MCF 10A (cell line): ENCODE measurements around the gene SPIC. TPM values are rescaled to one million over a fixed set of nuclear protein-coding genes. Genes with fewer than 3 reads are reported as not detected.

ENCODE experiments used
- BruUV-seq: library from RNA; stranded (reverse); fragments of 400-500 nt; replicated peaks from 2 replicates; lab custom pipeline; 2021; lab: Mats Ljungman, UMichigan
- CTCF ChIA-PET: fragments of 300-600 bp; sonication (Branson Sonifier 250); formaldehyde crosslinking; extraction: SDS; loops from one replicate; lab custom pipeline; 2021; ENCODE audit warnings: antibody characterized with exemption, inconsistent platforms; lab: Yijun Ruan, JAX
- POLR2A ChIA-PET: fragments of 300-600, 350-650 bp; sonication (Branson Sonifier 250); formaldehyde crosslinking; extraction: SDS; loops from one replicate; lab custom pipeline; 2020; ENCODE audit warnings: antibody characterized with exemption, inconsistent platforms; lab: Yijun Ruan, JAX
- DNase-seq: peaks from one replicate; pipeline ENCODE4 v3.0.0-alpha.2; 2018; ENCODE audit not compliant: unreplicated experiment
- H3K27ac Mint-ChIP-seq: one replicate; pipeline ENCODE4 v1.8.0; 2022; ENCODE audit warnings: mild to moderate bottlenecking, low read depth, mixed read lengths; ENCODE audit not compliant: unreplicated experiment
- H3K27me3 Mint-ChIP-seq: one replicate; pipeline ENCODE4 v1.8.0; 2022; ENCODE audit warnings: mixed read lengths; ENCODE audit not compliant: insufficient read depth, unreplicated experiment
- H3K36me3 Mint-ChIP-seq: one replicate; pipeline ENCODE4 v1.8.0; 2022; ENCODE audit warnings: mild to moderate bottlenecking, moderate library complexity, mixed read lengths; ENCODE audit not compliant: insufficient read depth, unreplicated experiment
- H3K4me1 Mint-ChIP-seq: one replicate; pipeline ENCODE4 v1.8.0; 2022; ENCODE audit warnings: mixed read lengths; ENCODE audit not compliant: insufficient read depth, unreplicated experiment
- H3K4me3 Mint-ChIP-seq: one replicate; pipeline ENCODE4 v1.8.0; 2022; ENCODE audit warnings: mild to moderate bottlenecking, moderate library complexity, mixed read lengths; ENCODE audit not compliant: unreplicated experiment
- H3K9me3 Mint-ChIP-seq: one replicate; pipeline ENCODE4 v1.8.0; 2022; ENCODE audit warnings: mixed read lengths; ENCODE audit not compliant: unreplicated experiment
- intact Hi-C: fragments of 100-400 bp; cut with micrococcal nuclease; formaldehyde crosslinking; loops from 2 replicates; pipeline ENCODE4 v1.14.1; 2022
- total RNA-seq: library from RNA; stranded (reverse); gene quantifications from 2 replicates; pipeline ENCODE4 v1.2.3, GENCODE V29; 2022
- TF ChIP-seq, protein P1 (sequence below): fragments of 200-600 bp; IDR thresholded peaks from one replicate; pipeline ENCODE4 v1.8.0; 2022; ENCODE audit warnings: antibody characterized with exemption, mild to moderate bottlenecking; ENCODE audit not compliant: unreplicated experiment

The SPIC gene
- total RNA-seq, 1 experiment from 2014 or later = not detected

DNA sequence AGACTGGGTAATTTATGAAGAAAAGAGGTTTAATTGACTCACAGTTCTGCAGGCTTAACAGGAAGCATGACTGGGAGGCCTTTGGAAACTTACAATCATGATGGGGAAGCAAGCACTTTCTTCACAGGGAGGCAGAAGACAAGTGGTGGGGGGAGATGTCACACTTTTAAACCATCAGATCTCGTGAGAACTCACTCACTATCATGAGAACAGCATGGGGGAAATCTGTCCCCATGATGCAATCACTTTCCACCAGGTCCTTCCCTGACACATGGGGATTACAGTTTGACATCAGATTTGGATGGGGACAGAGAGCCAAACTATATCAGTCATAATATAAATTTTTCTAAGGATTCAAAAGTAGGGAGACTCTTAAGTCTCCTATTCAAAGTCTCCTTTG is 46.0 kb downstream of the SPIC start:
- BruUV-seq = no TSS peak
- Mint-ChIP-seq H3K4me3 (no peak overlapping the region), H3K27ac (no peak overlapping the region), H3K4me1 (peaks cover 6% of the 10 kb centered on the region), H3K9me3 (no peaks in the 10 kb centered on the region), H3K27me3 (no peaks in the 10 kb centered on the region), H3K36me3 (no peaks in the 10 kb centered on the region)
- TF ChIP-seq, protein P1, sequence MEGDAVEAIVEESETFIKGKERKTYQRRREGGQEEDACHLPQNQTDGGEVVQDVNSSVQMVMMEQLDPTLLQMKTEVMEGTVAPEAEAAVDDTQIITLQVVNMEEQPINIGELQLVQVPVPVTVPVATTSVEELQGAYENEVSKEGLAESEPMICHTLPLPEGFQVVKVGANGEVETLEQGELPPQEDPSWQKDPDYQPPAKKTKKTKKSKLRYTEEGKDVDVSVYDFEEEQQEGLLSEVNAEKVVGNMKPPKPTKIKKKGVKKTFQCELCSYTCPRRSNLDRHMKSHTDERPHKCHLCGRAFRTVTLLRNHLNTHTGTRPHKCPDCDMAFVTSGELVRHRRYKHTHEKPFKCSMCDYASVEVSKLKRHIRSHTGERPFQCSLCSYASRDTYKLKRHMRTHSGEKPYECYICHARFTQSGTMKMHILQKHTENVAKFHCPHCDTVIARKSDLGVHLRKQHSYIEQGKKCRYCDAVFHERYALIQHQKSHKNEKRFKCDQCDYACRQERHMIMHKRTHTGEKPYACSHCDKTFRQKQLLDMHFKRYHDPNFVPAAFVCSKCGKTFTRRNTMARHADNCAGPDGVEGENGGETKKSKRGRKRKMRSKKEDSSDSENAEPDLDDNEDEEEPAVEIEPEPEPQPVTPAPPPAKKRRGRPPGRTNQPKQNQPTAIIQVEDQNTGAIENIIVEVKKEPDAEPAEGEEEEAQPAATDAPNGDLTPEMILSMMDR = no peak
- intact Hi-C loops = no loop called here
- DNase-seq = no peak
- POLR2A ChIA-PET = no interaction called here
- CTCF ChIA-PET = no interaction called here

DNA sequence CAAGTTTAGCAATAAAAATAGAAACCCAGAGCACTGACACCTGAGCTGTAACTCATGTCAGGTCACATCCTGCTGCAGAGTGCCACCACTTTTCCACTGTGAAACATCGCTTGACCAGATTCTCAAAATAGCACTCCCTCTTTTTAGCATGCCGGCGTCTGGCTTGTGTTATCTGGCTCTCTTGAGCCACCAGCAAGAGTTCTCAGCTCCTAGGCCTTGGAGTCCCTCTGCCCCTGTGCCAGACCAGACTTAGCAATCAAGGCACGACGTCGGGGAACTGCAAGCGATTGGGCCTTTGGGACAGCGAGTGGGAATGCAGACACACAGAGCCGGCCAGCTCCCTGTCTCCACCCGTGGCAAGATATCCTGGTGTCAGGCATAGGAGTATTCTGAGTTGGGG is 52.5 kb downstream of the SPIC start:
- no peaks in the 10 kb centered on the region for H3K9me3 Mint-ChIP-seq
- ChIA-PET POLR2A (no interaction called here), CTCF (interaction anchor here (0.6 kb wide), 1 partner anchor 17 kb away, joined by 3 read pairs; no protein-coding TSS in a partner anchor)
- H3K27ac Mint-ChIP-seq = no peak overlapping the region
- intact Hi-C loops = no loop called here
- H3K4me3 Mint-ChIP-seq = no peak overlapping the region
- H3K36me3 Mint-ChIP-seq = no peaks in the 10 kb centered on the region
- no peak for DNase-seq
- H3K27me3 Mint-ChIP-seq = no peaks in the 10 kb centered on the region
- no TSS peak for BruUV-seq
- peaks cover 5% of the 10 kb centered on the region for H3K4me1 Mint-ChIP-seq
- TF ChIP-seq, protein P1 = no peak

DNA sequence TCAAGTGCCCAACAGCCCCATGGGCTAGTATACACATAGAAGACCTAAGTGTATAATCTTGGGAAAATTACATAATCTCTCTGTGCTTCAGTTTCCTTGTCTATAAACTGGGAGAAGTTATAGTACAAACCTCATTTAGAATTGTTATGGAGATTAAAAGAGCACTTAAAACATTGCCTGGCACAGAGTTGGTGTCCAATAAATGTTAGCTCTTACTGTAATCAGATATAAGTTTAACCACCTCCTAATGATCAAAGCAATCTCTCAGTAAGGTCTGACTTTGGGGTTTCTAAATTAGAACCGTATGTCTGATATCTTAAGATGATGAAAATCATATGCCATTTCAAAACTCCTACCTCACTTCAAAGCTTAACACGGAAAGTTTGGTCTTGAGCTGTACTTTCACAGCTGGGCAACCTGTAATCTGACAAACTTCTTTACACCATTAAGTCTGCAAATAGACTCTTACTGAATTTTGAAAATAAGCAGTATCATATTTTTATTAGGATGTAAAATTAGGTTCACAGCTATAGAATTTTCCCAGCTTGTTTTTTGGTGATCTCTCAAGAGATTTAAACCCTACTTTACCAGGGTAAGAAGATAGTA is 61.0 kb downstream of the SPIC start:
- Mint-ChIP-seq H3K36me3 (no peaks in the 10 kb centered on the region), H3K4me3 (no peak overlapping the region), H3K4me1 (no peaks in the 10 kb centered on the region), H3K9me3 (no peaks in the 10 kb centered on the region), H3K27me3 (no peaks in the 10 kb centered on the region), H3K27ac (no peak overlapping the region)
- POLR2A ChIA-PET = no interaction called here
- TF ChIP-seq, protein P1 = no peak
- CTCF ChIA-PET = interaction anchor here (0.5 kb wide), 1 partner anchor 904 kb away, joined by 5 read pairs; no protein-coding TSS in a partner anchor
- no TSS peak for BruUV-seq
- DNase-seq = no peak
- intact Hi-C loops = no loop called here

Other genes starting within 250 kb of the SPIC start
- 10.0 and 15.0 TPM in 2 replicates for gene UTP20, start 195.2 kb upstream of the SPIC start, total RNA-seq
- gene ARL1, start 67.6 kb upstream of the SPIC start, total RNA-seq = 112 and 175 TPM in 2 replicates
- gene MYBPC1, start 119.6 kb downstream of the SPIC start, total RNA-seq = 0.29 and 0.70 TPM in 2 replicates
- 28.1 and 33.5 TPM in 2 replicates for gene CHPT1, start 222.3 kb downstream of the SPIC start, total RNA-seq